GM12878 (cell line): ENCODE measurements around the gene PLXNB2. TPM values are rescaled to one million over a fixed set of nuclear protein-coding genes. Genes with fewer than 3 reads are reported as not detected.

Experiments used
- BACH1 ChIP-seq: fragments of 450-650 bp; IDR thresholded peaks from 2 replicates; pipeline ENCODE4 v1.6.1; 2017; ENCODE audit warnings: mild to moderate bottlenecking, borderline replicate concordance
- BHLHE40 ChIP-seq, 2 experiments: fragments of 450-650 bp in 1 of 2; IDR thresholded peaks; 2 replicates each; pipeline ENCODE4 v1.6.1; 2011 to 2017; ENCODE audit warnings: low read depth in 2 of 2, borderline replicate concordance in 1 of 2, improper control_type of control experiment in 1 of 2, low read length in 1 of 2, mild to moderate bottlenecking in 1 of 2
- DPF2 ChIP-seq: fragments of 450-650 bp; IDR thresholded peaks from 2 replicates; pipeline ENCODE4 v1.6.1; 2017; ENCODE audit warnings: mild to moderate bottlenecking
- ETV6 ChIP-seq, 2 experiments: fragments of 450-650 bp in 1 of 2; IDR thresholded peaks in 1 of 2; conservative IDR thresholded peaks in 1 of 2; 2 replicates each; pipeline ENCODE4 v1.6.1; 2014; ENCODE audit warnings: antibody characterized with exemption in 1 of 2, borderline replicate concordance in 1 of 2, low read depth in 1 of 2, mild to moderate bottlenecking in 1 of 2, moderate library complexity in 1 of 2
- GATAD2B ChIP-seq: fragments of 450-650 bp; conservative IDR thresholded peaks from 2 replicates; pipeline ENCODE4 v1.6.1; 2017; ENCODE audit warnings: low read depth, mild to moderate bottlenecking, moderate library complexity
- KLF5 ChIP-seq: fragments of 450-650 bp; IDR thresholded peaks from 2 replicates; pipeline ENCODE4 v1.6.1; 2014; ENCODE audit warnings: mild to moderate bottlenecking; ENCODE audit not compliant: partially characterized antibody
- MAX ChIP-seq: IDR thresholded peaks from 2 replicates; pipeline ENCODE4 v1.6.1; 2012; ENCODE audit warnings: low read depth, low read length, improper control_type of control experiment
- MLLT1 ChIP-seq: fragments of 450-650 bp; IDR thresholded peaks from 2 replicates; pipeline ENCODE4 v1.6.1; 2016; ENCODE audit warnings: mild to moderate bottlenecking
- NKRF ChIP-seq: fragments of 450-650 bp; conservative IDR thresholded peaks from 2 replicates; pipeline ENCODE4 v1.6.1; 2017; ENCODE audit warnings: mild to moderate bottlenecking, moderate library complexity
- NR2C1 ChIP-seq: fragments of 450-650 bp; IDR thresholded peaks from 2 replicates; pipeline ENCODE4 v1.6.1; 2017; ENCODE audit warnings: antibody characterized with exemption, mild to moderate bottlenecking, moderate library complexity
- PAX5 ChIP-seq: IDR thresholded peaks from 2 replicates; pipeline ENCODE4 v1.6.1; 2011; ENCODE audit warnings: low read depth, low read length, borderline replicate concordance
- RB1 ChIP-seq: fragments of 450-650 bp; formaldehyde crosslinking; IDR thresholded peaks from 2 replicates; pipeline ENCODE4 v1.6.1; 2017; ENCODE audit warnings: mild to moderate bottlenecking, borderline replicate concordance
- SIX5 ChIP-seq: IDR thresholded peaks from 2 replicates; pipeline ENCODE4 v1.6.1; 2011; ENCODE audit warnings: mild to moderate bottlenecking, low read depth, low read length, moderate library complexity; ENCODE audit not compliant: severe bottlenecking
- SMC3 ChIP-seq: IDR thresholded peaks from 2 replicates; pipeline ENCODE4 v1.6.1; 2011; ENCODE audit warnings: low read length, improper control_type of control experiment, borderline replicate concordance
- TAF1 ChIP-seq: IDR thresholded peaks from 2 replicates; pipeline ENCODE4 v1.6.1; 2011; ENCODE audit warnings: mild to moderate bottlenecking, low read depth, low read length, borderline replicate concordance
- ZBED1 ChIP-seq: IDR thresholded peaks from 2 replicates; pipeline ENCODE4 v1.6.1; 2016; ENCODE audit warnings: borderline replicate concordance
- ZBTB33 ChIP-seq: fragments of 450-650 bp; IDR thresholded peaks from 2 replicates; pipeline ENCODE4 v1.6.1; 2017; ENCODE audit warnings: mild to moderate bottlenecking
- polyA plus RNA-seq, 11 experiments: library from polyadenylated mRNA; depleted of rRNA in 4 of 11; unstranded in 6 of 11; stranded (reverse) in 5 of 11; fragments of >200 nt; fragmentation: Nextera tagmentation in 4 of 11; fragmentation: Illumina TruSeq in 1 of 11; extraction: Ambion mirVana in 4 of 11; extraction: Trizol in 1 of 11; gene quantifications; 1 replicate in 1 of 11; 2 replicates in 10 of 11; pipeline versions ENCODE4 v1.2.1 to v1.2.3, GENCODE V29; 2011 to 2016; ENCODE audit warnings: inconsistent platforms in 2 of 11, missing spikeins in 2 of 11, low read depth in 1 of 11
- total RNA-seq, 4 experiments: library from RNA; depleted of rRNA in 3 of 4; stranded (reverse); fragments of >200 nt in 3 of 4; fragmentation: Illumina TruSeq in 1 of 4; extraction: Trizol in 1 of 4; gene quantifications; 2 replicates each; pipeline versions ENCODE4 v1.2.1 to v1.2.3, GENCODE V29; 2013 to 2021
- TF ChIP-seq, protein P1 (sequence below): IDR thresholded peaks from 2 replicates; pipeline ENCODE4 v1.6.1; 2012; ENCODE audit warnings: mild to moderate bottlenecking, low read depth, low read length

Gene PLXNB2
- total and polyA plus RNA-seq, 10 of the 15 experiments (the other 5 are each of a cell fraction or from before 2014, with no cell fraction given), result 0.68 to 134 (median 41.9) TPM

DNA sequence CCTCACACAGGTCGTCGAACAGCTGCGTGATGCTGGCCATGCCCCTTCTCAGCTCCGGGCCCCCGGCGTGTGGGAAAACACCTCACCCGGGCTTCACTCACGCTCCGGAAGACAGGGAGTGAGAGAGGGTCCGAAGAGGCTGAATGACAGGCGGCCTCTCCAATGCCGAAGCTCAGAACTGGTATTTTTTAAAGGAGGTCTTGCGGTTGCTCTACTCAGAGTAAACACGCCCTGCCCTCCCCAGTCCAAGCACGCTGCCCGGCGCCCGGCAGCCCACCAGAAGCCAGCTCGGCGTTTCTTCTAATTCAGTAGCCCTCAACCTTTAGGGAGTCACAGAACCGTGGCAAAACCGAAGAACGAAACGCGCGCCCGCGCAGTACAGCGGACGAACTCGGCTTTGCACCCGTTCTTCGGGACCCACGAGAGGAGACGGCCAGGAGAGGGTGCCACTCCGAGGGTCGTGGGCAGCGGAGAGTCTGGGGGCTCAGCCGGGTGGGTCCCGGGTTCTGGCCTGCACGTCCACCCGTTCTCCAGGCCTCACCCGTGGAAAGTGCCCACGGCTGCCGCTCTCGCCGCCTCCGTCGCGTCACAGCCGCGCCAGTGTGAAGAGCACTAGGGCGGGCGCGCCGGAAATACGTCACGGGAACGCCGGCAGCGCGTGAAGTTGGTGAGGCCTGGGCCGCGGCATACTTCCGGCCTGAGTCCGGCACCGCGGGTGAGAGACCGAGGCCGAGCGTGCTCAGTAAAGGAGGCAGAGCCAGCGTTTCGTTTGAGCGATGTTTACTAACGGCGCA lies 62.8 kb downstream of the PLXNB2 start, which contains the start of gene TUBGCP6 (continued):
- TF ChIP-seq SIX5, result peak; percentile 69
- TF ChIP-seq DPF2, result peak; percentile 49; the same call in 1 of the 2 replicates
- peak; percentile 67; the same call in 1 of the 2 replicates for TF ChIP-seq PAX5
- TF ChIP-seq NR2C1, result peak; percentile 59; the same call in 1 of the 2 replicates
- peak; percentile 88 for TF ChIP-seq NKRF
- peak; percentile 70 to 82; a peak in 3 of 4 replicates for TF ChIP-seq BHLHE40 (IDR thresholded peaks at IDR 0.05; ENCODE audit: borderline replicate concordance in 1 of 2, low read depth in 2 of 2, low read length in 1 of 2)
- peak; percentile 56 for TF ChIP-seq KLF5
- peak; percentile 85 for TF ChIP-seq MAX
- peak; percentile 84; the same call in 1 of the 2 replicates for TF ChIP-seq RB1
- no peak for TF ChIP-seq ETV6 (conservative IDR thresholded peaks at IDR 0.05 in 1 of 2, IDR thresholded peaks at IDR 0.05 in 1 of 2; ENCODE audit: borderline replicate concordance in 1 of 2, low read depth in 1 of 2)
- TF ChIP-seq MLLT1, result peak; percentile 58
- peak; percentile 69; the same call in 1 of the 2 replicates for TF ChIP-seq ZBED1
- no peak for TF ChIP-seq ZBTB33
- TF ChIP-seq, protein P1, sequence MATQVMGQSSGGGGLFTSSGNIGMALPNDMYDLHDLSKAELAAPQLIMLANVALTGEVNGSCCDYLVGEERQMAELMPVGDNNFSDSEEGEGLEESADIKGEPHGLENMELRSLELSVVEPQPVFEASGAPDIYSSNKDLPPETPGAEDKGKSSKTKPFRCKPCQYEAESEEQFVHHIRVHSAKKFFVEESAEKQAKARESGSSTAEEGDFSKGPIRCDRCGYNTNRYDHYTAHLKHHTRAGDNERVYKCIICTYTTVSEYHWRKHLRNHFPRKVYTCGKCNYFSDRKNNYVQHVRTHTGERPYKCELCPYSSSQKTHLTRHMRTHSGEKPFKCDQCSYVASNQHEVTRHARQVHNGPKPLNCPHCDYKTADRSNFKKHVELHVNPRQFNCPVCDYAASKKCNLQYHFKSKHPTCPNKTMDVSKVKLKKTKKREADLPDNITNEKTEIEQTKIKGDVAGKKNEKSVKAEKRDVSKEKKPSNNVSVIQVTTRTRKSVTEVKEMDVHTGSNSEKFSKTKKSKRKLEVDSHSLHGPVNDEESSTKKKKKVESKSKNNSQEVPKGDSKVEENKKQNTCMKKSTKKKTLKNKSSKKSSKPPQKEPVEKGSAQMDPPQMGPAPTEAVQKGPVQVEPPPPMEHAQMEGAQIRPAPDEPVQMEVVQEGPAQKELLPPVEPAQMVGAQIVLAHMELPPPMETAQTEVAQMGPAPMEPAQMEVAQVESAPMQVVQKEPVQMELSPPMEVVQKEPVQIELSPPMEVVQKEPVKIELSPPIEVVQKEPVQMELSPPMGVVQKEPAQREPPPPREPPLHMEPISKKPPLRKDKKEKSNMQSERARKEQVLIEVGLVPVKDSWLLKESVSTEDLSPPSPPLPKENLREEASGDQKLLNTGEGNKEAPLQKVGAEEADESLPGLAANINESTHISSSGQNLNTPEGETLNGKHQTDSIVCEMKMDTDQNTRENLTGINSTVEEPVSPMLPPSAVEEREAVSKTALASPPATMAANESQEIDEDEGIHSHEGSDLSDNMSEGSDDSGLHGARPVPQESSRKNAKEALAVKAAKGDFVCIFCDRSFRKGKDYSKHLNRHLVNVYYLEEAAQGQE, result no peak
- TF ChIP-seq TAF1, result peak; percentile 75; the same call in 1 of the 2 replicates
- TF ChIP-seq SMC3, result no peak
- TF ChIP-seq BACH1, result peak; percentile 96
- peak; percentile 78; the same call in 1 of the 2 replicates for TF ChIP-seq GATAD2B
